Sigmoid colon (tissue), 4 donors: ENCODE data around the gene DAPK1.

ENCODE experiments used
- CTCF ChIP-seq, 4 experiments: fragments of 450-650 bp in 3 of 4; fragments of 200-600 bp in 1 of 4; IDR thresholded peaks; one replicate each; pipeline ENCODE4 v1.5.1; 2016 to 2019; ENCODE audit warnings: antibody characterized with exemption in 4 of 4, mild to moderate bottlenecking in 3 of 4, moderate library complexity in 2 of 4
- EP300 ChIP-seq, 4 donors: sonication (generic); formaldehyde crosslinking; IDR thresholded peaks; one replicate each; pipeline ENCODE4 v1.6.1; 2017; ENCODE audit warnings: antibody characterized with exemption in 4 of 4
- POLR2A ChIP-seq, 2 donors: fragments of 450-650 bp; IDR thresholded peaks; one replicate each; pipeline ENCODE4 v1.6.1; 2016; ENCODE audit warnings: antibody characterized with exemption in 2 of 2, mild to moderate bottlenecking in 2 of 2, moderate library complexity in 2 of 2
- POLR2AphosphoS5 ChIP-seq, 4 donors: sonication (generic); formaldehyde crosslinking; IDR thresholded peaks; one replicate each; pipeline ENCODE4 v1.6.1; 2017; ENCODE audit warnings: antibody characterized with exemption in 4 of 4

GRCh38 chr9:87481890-87482855, 15.5 kb upstream of the DAPK1 start:
- TF ChIP-seq CTCF (IDR thresholded peaks at IDR 0.05) (no peak), POLR2A (IDR thresholded peaks at IDR 0.05) (no peak), POLR2AphosphoS5 (IDR thresholded peaks at IDR 0.05) (no peak), EP300 (IDR thresholded peaks at IDR 0.05) (no peak)
